GM13977 (cell line): ENCODE measurements around the gene CNOT6.

Experiments
- DNase-seq: peaks from one replicate; pipeline ENCODE4 v3.0.0; 2012; ENCODE audit warnings: low spot score
- in situ Hi-C: fragments of 300-500 bp; cut with MboI; formaldehyde crosslinking; loops from one replicate; pipeline ENCODE4 v1.12.0; 2022; ENCODE audit warnings: low sequenced_read_pairs, low pct_unique_long_range_greater_than_20kb, mixed read lengths, inconsistent platforms; ENCODE audit not compliant: unreplicated experiment
- TF ChIP-seq, protein P1 (sequence below): IDR thresholded peaks from 2 replicates; pipeline ENCODE4 v1.5.1; 2012; ENCODE audit warnings: mild to moderate bottlenecking, control low read depth; ENCODE audit not compliant: insufficient read depth; ENCODE audit errors: extremely low read depth, missing control alignments

Gene CNOT6

DNA sequence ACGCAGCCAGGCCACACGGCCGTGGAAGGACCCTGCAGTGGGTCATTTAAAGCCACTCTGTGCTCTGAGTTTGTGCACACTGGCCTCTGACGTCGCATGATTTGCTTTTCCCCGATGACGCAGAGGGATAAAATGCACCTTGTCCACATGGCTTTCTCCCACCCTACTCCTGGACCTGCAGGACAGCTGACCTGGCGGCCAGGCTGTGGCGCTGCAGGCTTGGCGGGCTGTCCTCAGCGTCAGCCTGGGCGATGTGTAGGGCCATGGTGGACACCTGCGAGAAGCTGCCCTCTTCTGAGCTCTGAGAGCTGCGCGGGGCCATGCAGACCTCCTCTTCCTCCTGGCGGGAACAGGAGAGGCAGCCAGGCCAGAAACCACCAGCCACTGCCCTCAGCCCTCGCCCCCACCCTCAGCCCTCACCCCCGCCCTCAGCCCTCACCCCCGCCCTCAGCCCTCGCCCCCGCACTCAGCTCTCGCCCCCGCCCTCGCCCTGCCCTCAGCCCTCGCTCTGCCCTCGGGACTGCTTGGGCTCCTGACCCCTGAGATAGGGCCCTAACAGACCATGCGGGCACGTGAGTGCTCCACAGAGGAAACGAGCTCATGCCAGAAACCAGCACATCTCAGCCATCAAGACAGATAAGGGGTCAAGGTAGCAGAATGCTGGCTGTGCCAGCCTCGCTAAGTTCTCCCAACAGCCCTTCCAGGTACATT, 117.1 kb downstream of the CNOT6 start:
- in situ Hi-C loops: no loop called here
- no peak for DNase-seq
- TF ChIP-seq, protein P1, sequence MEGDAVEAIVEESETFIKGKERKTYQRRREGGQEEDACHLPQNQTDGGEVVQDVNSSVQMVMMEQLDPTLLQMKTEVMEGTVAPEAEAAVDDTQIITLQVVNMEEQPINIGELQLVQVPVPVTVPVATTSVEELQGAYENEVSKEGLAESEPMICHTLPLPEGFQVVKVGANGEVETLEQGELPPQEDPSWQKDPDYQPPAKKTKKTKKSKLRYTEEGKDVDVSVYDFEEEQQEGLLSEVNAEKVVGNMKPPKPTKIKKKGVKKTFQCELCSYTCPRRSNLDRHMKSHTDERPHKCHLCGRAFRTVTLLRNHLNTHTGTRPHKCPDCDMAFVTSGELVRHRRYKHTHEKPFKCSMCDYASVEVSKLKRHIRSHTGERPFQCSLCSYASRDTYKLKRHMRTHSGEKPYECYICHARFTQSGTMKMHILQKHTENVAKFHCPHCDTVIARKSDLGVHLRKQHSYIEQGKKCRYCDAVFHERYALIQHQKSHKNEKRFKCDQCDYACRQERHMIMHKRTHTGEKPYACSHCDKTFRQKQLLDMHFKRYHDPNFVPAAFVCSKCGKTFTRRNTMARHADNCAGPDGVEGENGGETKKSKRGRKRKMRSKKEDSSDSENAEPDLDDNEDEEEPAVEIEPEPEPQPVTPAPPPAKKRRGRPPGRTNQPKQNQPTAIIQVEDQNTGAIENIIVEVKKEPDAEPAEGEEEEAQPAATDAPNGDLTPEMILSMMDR: no peak

DNA sequence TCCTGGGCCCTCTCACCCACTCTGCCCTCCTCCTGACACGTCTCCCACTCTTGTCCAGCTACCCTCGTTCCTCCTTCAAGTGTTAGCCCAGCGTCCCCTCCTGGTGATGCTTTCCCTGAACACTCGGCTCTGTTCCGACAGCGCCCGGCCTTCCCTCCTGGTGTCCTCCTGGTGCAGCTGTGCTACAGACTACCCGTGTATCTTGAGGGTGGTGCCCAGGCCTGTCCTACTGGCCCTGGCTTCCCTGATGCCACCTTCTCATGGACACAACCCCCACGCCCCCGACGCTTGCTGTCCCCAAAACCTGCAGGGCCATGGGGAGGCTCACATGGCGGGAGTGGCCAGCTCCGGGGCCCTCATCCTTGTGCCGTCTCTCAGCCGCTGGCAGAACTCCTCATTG, 118.5 kb downstream of the CNOT6 start:
- no peak for DNase-seq
- TF ChIP-seq, protein P1: no peak
- in situ Hi-C loops: no loop called here

DNA sequence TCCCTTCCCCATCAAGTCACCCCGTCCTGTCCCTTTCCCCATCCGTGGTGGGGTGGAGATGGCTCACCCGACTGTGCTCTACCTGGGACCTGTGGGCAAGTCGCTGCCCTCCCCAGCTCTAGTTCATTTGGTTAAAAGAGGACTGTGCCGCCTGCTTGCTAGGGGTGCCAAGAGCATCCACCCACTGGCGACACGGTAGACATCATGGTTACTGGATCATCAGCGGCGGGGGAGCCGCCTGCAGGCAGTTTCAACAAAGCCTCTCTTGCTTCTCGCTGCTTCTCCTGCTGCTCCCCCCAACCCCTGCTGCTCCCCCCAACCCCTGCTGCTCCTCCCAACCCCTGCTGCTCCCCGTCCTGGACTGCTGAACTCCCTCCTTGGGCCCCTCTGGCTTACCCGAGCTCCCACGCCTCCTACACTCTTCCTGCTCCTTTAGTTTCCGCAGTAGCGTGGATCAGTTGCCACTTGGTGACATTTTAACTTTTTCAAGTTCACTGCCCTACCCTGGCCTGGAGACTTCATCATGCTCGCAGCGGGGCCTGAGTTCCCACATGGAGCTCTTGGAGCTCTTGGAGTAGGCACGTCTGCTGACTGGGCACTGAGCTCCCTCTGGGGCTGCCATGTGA, 119.1 kb downstream of the CNOT6 start:
- in situ Hi-C loops: no loop called here
- TF ChIP-seq, protein P1: no peak
- DNase-seq: no peak

DNA sequence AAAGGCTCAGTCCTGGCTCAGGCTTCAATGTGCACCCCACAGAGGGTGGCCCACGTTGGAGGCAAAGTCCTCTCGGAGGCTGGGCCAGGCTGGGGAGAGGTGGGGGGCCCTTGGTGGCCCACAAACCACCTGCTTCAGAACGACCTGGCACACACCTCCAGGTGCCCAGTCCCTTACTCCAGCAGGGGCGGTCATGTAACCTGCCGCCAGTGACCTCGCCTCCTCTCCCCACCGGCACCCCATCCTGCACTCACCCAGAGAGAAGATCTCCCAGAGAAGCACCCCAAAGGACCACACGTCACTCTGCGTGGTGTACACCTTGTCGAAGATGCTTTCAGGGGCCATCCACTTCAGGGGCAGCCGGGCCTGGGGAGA, 119.6 kb downstream of the CNOT6 start:
- in situ Hi-C loops: no loop called here
- TF ChIP-seq, protein P1: no peak
- DNase-seq: no peak

DNA sequence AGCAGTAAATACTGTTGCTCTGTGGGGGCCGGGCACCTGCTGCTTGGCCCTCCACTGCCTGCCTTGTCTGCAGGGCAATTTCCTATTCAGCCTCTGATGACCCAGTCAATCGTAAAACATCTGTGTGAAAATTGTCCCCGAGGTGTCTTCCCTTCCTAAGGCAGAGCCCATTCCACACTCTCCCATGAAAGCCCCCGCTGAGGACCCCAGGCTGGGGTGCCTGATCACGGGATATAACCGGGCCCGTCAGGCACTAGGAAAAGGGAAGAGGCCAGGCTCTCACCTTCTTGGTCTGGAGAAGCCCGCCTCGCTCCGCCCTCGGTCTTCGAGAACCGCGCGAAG, 124.3 kb downstream of the CNOT6 start:
- in situ Hi-C loops: no loop called here
- DNase-seq: no peak
- TF ChIP-seq, protein P1: no peak

DNA sequence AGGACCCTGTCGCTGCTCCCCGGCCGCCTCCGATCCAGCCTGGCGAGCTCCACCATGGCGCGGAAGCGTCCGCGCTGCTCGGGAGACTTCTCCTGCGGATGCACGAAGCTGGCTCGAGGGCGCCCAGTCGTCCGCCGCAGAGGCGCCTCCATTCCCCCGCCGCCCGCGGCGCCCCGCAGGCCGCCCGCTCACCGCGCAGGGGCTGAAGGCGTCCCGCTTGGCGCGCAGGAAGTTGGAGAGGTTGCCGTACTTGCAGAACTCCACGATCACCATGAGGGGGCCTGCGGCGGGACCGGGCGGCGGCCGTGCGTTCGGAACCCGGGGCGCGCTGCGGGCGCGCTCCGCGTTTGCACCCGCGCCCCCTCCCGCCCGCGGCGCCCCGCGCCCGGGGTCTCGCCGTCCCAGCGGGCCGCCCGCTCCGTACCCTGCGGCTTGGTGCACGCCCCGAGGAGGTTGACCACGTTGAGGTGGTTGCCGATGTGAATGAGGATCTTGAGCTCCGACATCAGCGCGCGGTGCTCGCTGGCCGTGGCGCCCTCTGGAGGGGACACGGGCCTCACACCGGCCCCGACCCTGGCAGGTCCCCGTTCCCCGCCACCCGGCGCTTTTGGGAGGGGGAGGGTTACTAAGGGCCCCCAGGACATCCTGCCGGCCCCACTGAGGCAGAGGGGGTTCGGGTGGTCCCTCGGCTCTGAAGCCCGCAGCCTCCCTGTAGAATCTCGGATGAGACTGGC, 124.8 kb downstream of the CNOT6 start:
- in situ Hi-C loops: no loop called here
- TF ChIP-seq, protein P1: no peak
- no peak for DNase-seq
